T-helper 2 cell treated with Interferon-gamma antibody and Interleukin-4, amounts not matched to agents 100 ng/mL and 5 ng/mL, for 36 hours (primary cell): ENCODE results near the gene LASP1. TPM values are rescaled to one million over a fixed set of nuclear protein-coding genes. Genes with fewer than 3 reads are reported as not detected.

Experiments
- intact Hi-C: fragments of 100-400 bp; cut with micrococcal nuclease; formaldehyde crosslinking; loops from one replicate; pipeline ENCODE4 v1.15.1; 2023
- total RNA-seq: library from RNA; stranded (reverse); gene quantifications from 2 replicates; pipeline ENCODE4 v1.2.3, GENCODE V29; 2022

The LASP1 gene
- 166 and 169 TPM in 2 replicates for total RNA-seq

- intact Hi-C loops = loop anchor here (1.0 to 2.0 kb wide), 5 partner anchors 16 to 284 kb away; partner anchors contain the start of genes CWC25, PSMB3 and RPL23
Observed at GRCh38 chr17:38869526-38870258, at the start of gene LASP1. TSS of gene LASP1 (plus strand) at chr17:38870058. CDS start at chr17:38870190, 132 bp downstream.

GRCh38 chr17:38824899-38825761 lies 44.7 kb upstream of the LASP1 start, which contains the start of gene CWC25:
TSS of gene CWC25 (minus strand) at chr17:38825321. CDS start at chr17:38825183, 138 bp downstream.
- intact Hi-C loops = loop anchor here (1.0 to 10.0 kb wide), 5 partner anchors 27 to 150 kb away; partner anchors contain the start of genes EPOP, PSMB3 and RPL23

GRCh38 chr17:38825762-38826247 lies 44.1 kb upstream of the LASP1 start:
- intact Hi-C loops = loop anchor here (1.0 to 10.0 kb wide), 5 partner anchors 27 to 151 kb away; partner anchors contain the start of genes EPOP, PSMB3 and RPL23

- intact Hi-C loops = no loop called here
Observed at GRCh38 chr17:38844261-38844757, 25.5 kb upstream of the LASP1 start.

- intact Hi-C loops = no loop called here
Observed at GRCh38 chr17:38848557-38848891, 21.3 kb upstream of the LASP1 start.

- intact Hi-C loops = no loop called here
Observed at GRCh38 chr17:38848939-38849605, 20.8 kb upstream of the LASP1 start.

GRCh38 chr17:38850374-38850773 lies 19.5 kb upstream of the LASP1 start:
- intact Hi-C loops = loop anchor here (10.0 kb wide), 1 partner anchor 204 kb away; no protein-coding TSS in a partner anchor

- intact Hi-C loops = loop anchor here (10.0 kb wide), 1 partner anchor 203 kb away; no protein-coding TSS in a partner anchor
Observed at GRCh38 chr17:38851434-38851833, 18.4 kb upstream of the LASP1 start.

GRCh38 chr17:38852771-38853291 lies 17.0 kb upstream of the LASP1 start:
- intact Hi-C loops = loop anchor here (1.0 to 10.0 kb wide), 5 partner anchors 16 to 202 kb away; partner anchors contain the start of gene CWC25

GRCh38 chr17:38853292-38854219 lies 16.3 kb upstream of the LASP1 start, which contains the start of gene RPL23:
TSS of gene RPL23 (minus strand) at chr17:38853721. CDS start at chr17:38853710, 11 bp downstream.
- intact Hi-C loops = loop anchor here (1.0 to 10.0 kb wide), 5 partner anchors 16 to 201 kb away; partner anchors contain the start of gene CWC25

GRCh38 chr17:38855101-38855714 lies 14.7 kb upstream of the LASP1 start:
- intact Hi-C loops = loop anchor here (10.0 kb wide), 1 partner anchor 200 kb away; no protein-coding TSS in a partner anchor

GRCh38 chr17:38857271-38857670 lies 12.6 kb upstream of the LASP1 start:
- intact Hi-C loops = loop anchor here (10.0 kb wide), 1 partner anchor 198 kb away; no protein-coding TSS in a partner anchor

- intact Hi-C loops = no loop called here
Observed at GRCh38 chr17:38861399-38861843, 8.4 kb upstream of the LASP1 start.

- intact Hi-C loops = no loop called here
Observed at GRCh38 chr17:38864636-38865398, 5.0 kb upstream of the LASP1 start.

- intact Hi-C loops = no loop called here
Observed at GRCh38 chr17:38867179-38867967, 2.5 kb upstream of the LASP1 start.

GRCh38 chr17:38867968-38868816 lies 1.7 kb upstream of the LASP1 start:
- intact Hi-C loops = loop anchor here (2.0 kb wide), 1 partner anchor 165 kb away; no protein-coding TSS in a partner anchor
